ENCODE data around the gene TBC1D24.
"Not testable (repeated sequence)": the region's sequence is repeated elsewhere in the genome, so short reads cannot be mapped to it uniquely, and the experiment has no call there.

The TBC1D24 gene

DNA sequence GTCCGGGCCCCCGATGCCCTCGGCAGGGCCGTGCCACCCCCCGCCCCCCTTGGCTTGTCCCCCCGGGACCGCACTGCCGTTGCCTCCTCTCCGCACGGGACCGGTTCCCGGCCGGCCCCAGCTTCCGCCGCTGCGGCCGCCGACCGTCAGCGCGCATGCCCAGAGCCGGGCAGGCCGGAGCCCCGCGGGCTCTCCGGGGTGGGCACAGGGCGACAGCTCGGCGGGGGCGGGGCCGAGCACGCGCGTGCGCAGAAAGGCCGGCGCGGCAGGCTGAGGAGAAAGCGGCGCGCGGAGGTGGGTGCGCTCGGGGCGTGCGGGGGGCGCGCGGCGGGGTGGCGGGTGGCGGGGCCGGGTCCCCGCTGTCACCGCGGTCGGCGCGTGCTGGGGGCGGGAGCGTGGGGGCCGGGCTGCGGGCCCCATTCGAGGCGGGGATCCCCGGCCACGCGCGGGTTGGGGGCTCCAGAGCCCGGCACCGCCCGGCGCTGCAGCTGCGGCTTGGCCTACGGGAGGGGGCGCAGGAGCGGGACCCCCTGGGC, at the start of gene TBC1D24:
TBC1D24 (plus strand) TSS at position 251 of the 536 bp plus-strand sequence. CDS start 21,022 bp downstream, outside the sequence.
- DNase-seq (ENCODE audit: low read depth, low spot score) = peak; percentile 83

- DNase-seq (ENCODE audit: low read depth, low spot score) = no peak
Observed at GRCh38 chr16:2425825-2426430, 49.0 kb upstream of the TBC1D24 start.

DNA sequence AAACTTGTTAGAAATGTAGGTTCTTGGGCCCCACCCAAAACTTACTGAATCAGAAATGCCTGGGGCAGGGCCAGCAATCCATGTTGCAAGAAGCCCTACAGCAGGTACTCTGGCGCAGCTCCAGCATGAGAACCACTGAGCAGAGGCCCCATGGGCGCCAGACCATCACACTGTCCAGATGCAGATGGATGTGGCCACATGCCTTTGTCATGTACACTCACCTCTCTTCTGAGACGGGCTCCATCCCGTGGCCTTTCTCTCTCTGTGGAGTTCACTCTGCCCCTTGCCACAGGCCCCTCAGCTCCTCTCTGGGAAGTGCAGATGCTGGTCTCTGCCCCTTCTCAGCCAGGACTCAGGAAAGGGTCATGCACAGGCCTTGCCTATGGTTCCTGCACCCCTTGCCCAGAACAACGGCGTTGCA, 48.0 kb upstream of the TBC1D24 start:
- DNase-seq (ENCODE audit: low read depth, low spot score) = no peak

DNA sequence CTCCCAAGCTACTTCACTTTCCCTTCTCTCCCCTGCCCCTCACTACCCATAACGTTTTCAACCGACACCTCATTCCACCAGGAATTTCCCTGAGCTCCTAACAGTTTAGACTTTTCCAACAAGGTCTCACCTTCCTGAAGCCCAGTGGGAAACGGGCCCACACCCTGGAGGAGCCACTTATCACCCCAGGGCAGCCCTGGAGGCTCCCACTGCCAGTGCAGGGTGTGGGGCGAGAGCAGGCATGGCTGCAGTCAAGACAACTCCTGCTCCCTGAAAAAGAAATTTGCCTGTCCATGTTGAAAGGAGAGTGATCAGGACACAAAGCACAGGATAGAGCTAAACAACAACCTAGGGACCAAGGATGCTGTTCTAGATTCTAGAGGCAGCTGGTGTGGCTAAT, 47.4 kb upstream of the TBC1D24 start:
- no peak for DNase-seq (ENCODE audit: low read depth, low spot score)

GRCh38 chr16:2428051-2428783, 46.7 kb upstream of the TBC1D24 start:
- peak; percentile 74 for DNase-seq (ENCODE audit: low read depth, low spot score)

GRCh38 chr16:2428784-2429033, 46.2 kb upstream of the TBC1D24 start:
- DNase-seq (ENCODE audit: low read depth, low spot score) = no peak

GRCh38 chr16:2429034-2429770, 45.7 kb upstream of the TBC1D24 start, which contains the start of gene CCNF:
TSS of gene CCNF (plus strand) at chr16:2429447. CDS start at chr16:2429482, 35 bp downstream.
- peak; percentile 98 for DNase-seq (ENCODE audit: low read depth, low spot score)

DNA sequence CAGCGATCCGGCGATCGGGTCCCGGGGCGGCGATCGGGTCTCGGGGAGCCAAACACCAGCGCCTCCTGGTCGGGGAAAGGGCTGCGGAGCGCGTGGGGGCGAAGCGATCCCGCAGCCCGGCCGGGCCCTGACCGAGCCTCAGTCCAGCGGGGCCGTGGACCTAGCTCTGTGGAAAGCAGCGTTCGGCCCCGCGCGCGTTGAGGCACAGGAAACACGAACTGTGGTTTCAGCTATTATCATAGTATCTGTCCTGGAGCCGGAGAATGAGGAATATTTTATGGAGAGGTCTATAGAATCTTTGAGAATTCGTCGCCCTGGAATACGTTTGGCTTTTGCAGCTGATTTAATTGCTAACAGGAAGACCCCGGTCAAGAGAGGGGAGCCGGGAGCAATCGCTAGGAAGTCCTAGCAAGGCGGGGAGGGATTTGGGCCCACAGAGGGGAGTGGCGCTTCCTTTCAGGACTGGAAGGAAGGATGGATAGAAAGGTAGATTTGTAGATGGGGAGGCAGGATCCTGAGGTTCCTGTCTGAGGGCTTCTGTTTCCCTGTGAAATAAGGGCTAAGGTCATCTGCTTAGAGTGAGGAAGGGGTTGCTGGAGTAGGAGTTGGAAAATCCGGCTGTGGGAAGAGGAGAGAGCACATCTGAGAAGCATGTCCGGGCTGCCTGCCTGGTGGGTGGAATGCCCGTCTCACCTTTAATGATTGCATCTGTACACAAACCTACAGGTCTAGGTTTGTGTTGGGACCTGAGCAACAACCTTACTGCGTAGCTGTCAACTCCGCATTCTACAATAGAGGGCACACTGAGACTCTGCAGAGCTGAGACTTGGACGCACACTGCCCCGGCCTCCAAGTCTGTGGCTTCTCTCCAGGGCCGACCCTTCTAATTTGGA, 44.9 kb upstream of the TBC1D24 start:
- peak; percentile 40 for DNase-seq (ENCODE audit: low read depth, low spot score)

DNA sequence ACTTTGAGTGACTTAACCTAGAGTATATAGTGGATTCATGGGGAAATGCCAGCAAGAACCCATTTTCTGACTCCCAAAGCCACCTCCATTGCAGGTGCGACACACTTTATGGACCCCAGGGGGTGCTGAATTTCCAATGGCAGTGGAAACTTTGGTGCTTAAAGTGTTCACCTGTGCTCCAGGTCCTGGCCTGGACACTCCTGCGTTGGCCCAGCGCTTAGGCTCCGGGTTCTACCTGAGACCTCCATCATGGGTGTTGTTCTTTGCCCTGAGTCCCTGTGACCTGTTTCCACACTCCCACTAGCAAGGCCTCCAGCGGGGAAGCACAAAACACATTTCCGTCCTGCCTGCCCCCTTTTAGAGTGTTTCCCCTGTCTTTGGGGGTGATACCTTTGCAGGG, 42.6 kb upstream of the TBC1D24 start:
- no peak for DNase-seq (ENCODE audit: low read depth, low spot score)

DNA sequence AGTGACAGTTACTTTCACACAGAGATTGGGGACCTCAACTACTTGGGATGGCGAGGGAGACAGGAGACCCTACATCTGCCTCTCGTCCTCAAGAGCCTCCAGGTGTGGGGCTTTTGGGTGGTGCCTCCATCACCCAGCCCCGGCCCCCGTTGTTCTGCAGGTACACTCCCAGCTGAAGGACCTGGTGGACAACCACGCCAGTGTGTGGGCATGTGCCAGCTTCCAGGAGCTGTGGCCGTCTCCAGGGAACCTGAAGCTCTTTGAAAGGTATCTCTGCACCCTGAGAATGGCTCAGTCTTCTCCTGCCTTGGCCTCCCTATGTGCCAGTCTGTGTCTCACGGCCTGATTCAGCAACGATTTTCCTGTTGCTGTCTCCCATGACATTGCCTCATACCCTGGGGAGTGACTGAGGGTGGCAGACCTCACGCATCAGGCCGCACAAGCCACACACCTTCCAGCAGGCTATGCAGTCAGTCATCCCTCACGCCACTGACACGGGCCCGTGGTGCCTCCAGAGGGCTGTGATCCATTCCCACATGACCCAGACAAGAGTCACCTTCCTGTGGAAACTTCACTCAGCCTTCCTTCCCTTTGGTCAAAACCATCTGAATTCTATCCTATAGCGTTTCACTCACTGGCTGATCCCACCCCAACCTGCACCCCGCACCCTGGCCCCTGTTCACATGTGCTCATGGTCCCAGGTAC, 42.0 kb upstream of the TBC1D24 start:
- DNase-seq (ENCODE audit: low read depth, low spot score) = no peak

GRCh38 chr16:2435236-2435635, 39.7 kb upstream of the TBC1D24 start:
- not testable (repeated sequence) for DNase-seq (ENCODE audit: low read depth, low spot score)

DNA sequence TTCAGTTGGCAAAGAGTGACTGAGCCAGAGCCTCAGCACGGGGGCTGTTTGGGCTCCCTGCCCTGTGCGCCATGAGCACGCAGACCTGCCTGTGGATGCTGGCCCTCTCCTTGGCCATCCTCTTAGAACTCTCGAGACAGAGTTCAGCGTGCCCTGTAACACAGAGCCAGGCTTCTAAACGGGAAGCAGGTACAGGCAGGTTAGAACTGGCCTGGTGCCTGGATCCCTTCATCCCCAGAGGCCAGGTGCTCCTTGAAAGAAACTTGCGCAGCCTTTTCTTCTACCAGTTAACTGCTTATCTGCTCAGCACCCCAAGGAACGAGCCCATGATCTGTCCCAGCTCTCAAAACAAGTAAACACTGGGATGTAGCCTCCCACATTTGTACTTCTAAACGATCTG, 38.8 kb upstream of the TBC1D24 start:
- no peak for DNase-seq (ENCODE audit: low read depth, low spot score)

DNA sequence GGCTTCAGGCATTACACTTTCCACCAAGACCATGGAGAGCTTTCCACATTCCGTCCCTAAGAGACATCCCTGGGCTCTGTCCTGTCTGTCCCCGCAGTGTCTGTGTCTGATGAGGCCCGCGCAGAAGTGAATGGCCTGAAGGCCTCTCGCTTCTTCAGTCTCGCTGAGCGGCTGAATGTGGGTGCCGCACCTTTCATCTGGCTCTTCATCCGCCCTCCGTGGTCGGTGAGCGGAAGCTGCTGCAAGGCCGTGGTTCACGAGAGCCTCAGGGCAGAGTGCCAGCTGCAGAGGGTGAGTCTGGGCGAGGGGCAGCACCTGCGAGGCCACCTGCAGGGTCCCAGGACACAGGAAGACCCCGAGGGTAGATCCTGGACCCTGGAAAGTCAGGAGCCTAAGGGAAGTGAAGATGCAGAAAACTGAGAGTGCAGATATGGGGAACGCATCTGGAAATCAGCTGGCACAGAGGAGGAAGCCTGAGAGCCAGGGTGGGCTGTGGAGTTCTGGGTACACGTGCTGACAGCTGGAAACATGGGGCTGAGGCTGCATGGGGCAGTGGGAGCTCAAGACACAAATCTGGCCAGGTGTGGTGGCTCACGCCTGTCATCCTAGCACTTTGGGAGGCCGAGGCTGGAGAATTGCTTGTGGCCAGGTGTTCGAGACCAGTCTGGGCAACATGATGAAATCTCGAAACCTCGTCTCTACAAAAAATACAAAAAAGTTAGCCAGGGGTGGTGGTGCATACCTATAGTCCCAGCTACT, 37.7 kb upstream of the TBC1D24 start:
- DNase-seq (ENCODE audit: low read depth, low spot score) = no peak

DNA sequence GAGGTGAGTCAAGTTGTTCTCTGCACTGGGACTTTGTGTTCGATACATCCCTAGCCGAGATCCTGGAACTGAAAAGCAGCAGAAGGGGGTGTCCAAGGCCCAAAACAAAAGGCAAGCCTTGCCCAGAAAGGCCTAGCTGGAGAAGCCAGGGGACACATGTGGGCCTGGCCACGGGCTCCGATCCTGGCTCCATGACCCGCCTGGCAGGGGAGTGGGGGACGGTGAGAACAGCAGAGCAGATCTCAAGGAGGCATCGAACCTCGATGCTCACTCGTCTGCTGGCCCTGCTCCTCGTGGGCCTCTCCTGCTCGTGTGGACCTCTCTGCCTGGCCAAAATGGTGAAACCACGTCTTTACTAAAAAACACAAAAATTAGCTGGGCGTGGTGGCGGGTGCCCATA, 36.8 kb upstream of the TBC1D24 start:
- no peak for DNase-seq (ENCODE audit: low read depth, low spot score)

DNA sequence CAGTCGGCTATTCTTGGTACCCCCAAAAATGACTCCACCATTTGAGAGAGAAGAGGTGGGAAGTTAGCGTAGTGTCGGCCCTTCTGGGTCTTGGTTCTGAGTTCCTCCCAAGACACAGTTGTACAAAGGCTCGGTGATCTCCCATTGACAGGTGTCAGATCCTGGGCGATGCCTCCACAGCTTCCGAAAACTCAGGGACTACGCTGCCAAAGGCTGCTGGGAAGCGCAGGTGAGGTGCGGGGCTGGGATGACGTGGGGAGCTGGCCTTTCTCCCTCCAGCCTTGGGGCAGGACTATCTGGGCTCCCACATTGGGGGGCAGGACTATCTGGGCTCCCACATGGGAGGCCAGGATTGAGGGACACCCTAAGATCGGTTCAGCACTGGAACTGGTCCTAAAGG, 35.3 kb upstream of the TBC1D24 start:
- no peak for DNase-seq (ENCODE audit: low read depth, low spot score)

GRCh38 chr16:2441143-2441804, 33.7 kb upstream of the TBC1D24 start:
- not testable (repeated sequence) for DNase-seq (ENCODE audit: low read depth, low spot score)

GRCh38 chr16:2443555-2443954, 31.4 kb upstream of the TBC1D24 start:
- no peak for DNase-seq (ENCODE audit: low read depth, low spot score)

DNA sequence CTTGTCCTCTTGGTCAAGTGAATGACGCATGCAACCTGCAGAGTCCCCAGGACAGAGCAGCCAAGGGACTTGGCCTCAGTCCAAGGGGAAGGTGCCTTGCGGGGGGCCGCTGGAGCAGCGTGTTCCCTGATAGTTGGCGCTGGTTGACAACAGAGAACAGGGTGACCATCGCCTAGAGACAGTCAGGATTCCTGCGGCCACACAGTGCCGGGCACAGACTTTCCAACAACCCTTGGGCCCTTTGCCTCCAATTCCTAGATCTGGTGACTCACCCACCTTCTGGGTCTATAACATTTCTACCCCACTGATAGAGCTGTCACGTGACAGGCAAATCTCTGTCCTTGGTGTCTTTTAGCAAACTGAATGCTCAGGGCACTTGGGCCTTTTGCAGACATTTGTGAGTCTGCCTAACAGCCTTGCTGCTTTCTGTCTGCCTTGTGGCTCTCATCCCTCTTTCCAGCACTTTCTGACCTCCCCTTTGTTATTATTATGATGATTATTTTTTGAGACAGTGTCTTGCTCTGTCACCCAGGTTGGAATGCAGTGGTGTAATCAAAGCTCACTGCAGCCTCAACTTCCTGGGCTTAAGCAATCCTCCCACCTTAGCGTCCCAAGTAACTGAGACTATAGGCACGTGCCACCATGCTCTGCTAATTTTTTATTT, 26.9 kb upstream of the TBC1D24 start:
- DNase-seq (ENCODE audit: low read depth, low spot score) = no peak

DNA sequence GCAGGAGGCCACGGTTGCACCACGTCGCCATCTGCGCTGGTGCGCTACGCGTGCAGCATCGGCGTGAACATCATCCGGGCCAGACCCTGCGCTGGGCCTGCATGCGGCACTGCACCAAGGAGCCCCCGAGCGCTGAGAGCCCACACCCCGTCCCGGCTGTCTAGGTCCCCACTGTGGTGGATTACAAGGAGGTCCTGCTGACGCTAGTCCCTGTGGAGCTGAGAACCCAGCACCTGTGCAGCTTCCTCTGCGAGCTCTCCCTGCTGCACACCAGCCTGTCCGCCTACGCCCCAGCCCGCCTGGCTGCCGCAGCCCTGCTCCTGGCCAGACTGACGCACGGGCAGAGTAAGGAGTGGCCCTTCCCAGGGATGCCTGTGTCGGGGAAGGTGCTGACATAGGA, 25.8 kb upstream of the TBC1D24 start:
- no peak for DNase-seq (ENCODE audit: low read depth, low spot score)

Data from ELF-1 (cell line).